GM19372 (cell line): ENCODE data around the gene CCR6.

ENCODE experiments used
- ATAC-seq: cut with Tn5 transposase; IDR thresholded peaks from one replicate; pipeline ENCODE4 v1.9.1; 2021; ENCODE audit warnings: mild to moderate bottlenecking, low read depth, moderate library complexity; ENCODE audit not compliant: unreplicated experiment

CCR6 gene

DNA sequence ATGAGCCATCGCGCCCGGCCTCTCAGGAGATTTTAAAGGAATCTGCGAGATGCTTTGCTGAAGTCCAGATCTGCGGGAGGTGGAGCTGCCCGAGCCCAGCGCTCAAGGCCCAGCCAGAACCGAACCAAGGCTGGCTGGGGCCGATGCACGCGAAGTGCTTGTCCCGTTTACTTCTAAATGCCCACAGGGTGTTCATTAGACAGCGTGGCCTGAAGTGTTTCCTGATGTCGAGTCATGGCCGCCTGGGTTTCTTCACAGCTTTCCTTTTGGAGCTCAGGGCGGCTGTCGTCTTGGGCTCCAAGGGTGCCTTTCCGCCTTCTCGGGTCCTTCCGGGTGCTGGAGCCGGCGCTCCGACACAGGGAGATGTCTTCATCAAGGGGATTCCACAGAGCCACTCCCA is 25.1 kb upstream of the CCR6 start:
- no peak for ATAC-seq

DNA sequence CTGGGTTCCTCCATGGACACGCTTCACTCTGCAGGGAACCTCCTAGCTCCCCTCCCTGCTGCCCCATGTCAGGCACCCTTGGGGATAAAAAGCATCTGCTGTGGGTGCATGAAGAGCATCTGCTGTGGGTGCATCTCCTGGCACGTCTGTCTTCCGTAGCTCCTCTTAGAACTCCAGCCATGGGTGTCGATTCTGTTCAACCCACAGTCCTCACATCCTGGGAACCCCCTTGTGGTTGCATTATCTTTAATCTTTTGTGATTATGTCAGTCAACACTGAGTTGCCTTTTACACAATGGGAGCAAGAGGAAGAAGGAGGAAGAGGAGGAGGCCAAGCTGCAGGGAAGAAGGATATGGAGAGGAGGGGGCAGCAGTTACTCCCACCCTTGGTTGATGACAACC is 24.1 kb upstream of the CCR6 start:
- no peak for ATAC-seq

DNA sequence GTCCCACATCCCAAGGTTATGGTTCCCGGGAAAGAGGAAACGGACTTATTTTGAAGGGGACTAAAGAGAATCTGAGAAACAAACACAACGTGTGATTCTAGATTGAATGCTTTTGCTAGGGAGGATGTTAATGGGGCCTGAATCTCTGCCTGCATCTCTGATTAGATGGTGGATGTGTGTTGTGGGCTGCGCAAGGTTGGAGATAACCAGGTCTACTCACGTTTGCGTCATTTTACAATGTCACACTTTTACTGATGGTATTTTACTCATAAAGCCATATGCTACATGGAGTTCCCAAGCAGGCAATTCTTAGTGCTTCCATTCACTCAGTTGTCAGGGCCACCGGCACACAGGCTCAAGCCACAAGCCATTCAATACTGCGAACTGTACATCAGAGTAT is 23.2 kb upstream of the CCR6 start:
- ATAC-seq = no peak

DNA sequence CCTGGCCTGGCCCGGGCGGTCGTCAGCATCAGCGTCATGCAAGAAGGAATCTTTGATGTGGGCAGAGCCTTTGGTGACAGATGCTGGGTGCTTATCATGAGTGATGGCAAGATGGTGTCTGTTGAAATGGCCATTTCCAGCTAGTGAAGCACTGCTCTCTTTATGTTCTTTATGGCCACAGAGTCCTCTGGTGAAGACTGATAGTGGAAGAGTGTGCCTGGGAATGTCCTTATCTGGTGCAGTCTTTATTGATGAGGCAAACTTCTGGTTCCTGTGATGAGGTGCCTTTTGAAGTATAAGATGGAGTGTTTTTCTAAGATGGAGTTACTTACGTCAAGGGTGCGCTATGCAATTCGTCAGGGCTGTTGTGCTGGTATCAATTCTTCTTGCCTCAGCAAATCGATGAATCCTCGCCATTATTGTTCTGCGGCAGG is 22.6 kb upstream of the CCR6 start:
- no peak for ATAC-seq

DNA sequence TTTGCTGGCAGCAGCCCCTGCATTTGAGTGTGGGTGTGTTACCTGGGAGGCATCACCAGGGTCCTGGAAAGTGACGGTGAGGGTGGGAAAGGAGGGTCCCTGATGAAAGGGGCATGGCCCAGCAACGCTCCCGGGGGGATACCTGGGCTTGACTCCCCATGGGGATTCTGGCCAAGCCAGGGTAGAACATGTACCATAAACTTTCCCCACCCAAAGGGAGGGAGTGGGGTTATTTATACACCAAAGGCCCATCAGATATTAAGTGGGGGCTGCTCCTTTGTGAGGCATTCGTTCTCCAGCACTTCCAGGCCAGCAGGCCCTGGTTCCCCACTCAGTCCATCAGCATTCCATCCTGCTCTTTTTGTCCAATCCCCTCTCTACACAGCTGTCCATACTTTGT is 20.6 kb upstream of the CCR6 start:
- ATAC-seq = no peak

DNA sequence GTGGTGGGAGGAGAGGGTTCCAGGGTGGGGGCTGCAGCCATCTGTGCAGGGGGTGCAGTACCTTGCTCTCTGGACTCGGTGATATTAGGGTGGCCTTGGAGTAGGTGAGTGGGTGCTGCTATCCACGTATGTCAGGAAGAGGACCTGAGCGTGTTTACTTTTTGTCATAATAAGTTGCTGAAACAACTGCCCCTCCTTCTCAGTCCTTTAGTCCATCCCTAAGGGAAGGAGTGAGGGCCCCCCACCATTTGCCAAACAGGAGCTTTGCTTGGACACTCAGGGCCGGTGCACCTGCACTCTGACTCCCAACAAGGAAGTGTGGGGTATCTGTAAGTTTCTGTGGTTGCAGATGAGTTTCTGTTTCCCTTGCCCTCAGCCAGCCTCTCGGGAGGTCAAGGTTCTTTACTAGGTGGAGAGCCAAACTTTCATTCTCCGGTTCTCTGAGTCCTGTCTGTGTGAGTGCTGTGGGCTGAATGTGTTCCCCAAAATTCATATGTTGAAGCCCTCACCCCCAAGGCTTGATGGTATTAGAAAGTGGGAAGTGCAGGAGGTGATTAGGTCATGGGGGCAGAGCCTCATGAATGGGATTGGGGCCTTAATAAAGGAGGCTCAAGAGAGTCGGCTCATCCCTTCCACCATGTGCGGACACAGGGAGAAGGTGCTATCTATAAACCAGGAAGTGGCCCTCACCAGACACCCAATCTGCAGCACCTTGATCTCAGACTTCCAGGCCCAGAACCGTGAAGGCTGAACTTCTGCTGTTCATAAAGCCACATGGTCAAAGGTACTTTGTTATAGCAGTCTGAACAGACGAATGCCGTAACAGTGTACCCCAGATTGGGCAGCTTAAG is 19.6 kb upstream of the CCR6 start:
- ATAC-seq = peak; percentile 98

DNA sequence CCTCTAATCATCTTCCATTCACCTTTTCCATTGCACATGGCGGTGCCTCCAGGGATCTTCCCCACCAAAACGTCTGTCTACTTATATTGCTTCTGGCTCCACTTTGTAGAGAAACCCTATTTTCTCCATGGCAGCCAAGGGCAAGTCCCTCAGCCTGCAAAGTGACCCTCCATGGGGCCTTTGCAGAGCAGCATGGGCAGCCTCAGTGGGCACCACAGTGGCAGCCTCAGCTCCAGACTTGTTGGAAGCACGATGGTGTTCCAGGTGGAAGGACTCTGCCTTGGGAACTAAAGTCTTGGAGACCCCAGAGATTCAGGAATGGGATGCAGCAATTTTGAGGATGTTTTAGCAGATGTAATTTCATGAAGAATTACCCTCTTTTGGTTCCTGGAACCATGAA is 18.5 kb upstream of the CCR6 start:
- no peak for ATAC-seq

DNA sequence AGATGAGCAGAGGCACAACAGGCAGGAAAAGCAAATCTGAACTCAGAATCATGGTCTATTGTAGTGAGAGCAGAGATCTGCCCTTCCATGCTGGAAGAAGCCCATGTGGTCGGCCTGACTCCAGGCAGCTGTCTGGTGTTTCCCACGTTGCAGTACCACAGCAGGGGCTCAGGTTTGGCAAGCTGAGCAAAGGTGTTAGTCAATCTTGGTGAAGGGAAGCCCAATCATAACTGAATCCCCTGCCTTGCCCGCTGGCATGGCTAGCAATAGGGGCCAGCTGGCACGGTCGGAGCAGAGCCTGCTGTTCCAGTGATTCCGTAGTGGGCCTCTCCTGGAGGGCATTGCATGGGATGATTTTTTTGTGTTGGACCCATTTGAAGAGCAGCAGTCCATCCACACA is 17.8 kb upstream of the CCR6 start:
- ATAC-seq = no peak

DNA sequence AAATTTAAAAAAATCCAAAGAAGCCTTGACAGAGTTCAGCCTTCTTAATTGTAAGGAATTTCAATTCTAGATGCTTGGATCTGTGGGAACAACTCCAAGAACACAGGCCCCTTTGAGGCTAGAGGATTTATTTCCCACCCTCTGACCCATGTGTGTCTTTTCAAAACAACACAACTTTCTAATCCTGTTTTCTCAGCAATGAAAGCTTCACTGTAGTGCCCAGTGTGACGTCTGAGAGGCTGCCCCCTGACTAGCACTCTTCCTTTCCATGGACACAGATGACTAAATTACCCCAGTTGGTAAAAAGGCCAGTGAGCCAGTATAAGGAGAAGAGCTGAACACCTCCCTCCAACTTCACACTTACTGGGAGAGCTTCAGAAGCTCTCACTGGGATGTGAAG is 16.5 kb upstream of the CCR6 start:
- ATAC-seq = no peak

DNA sequence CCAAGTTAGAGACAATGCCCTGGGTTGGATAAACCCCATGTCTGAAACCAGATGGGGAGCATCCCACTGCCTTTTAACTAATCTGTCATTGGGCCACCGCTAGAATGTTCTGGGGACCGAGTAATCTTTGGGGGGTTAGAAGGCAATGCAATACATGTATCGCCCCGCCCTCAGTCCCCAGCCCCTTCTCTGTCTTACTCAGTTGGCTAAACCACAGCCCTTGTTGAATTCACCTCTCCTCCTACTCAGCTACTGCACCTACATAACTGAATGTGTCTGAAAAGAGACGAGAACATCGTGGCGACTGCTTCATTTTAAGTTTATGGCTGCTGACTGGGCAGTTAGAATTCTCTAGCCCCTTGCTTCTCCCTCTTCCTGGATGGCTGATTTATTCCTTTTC is 15.1 kb upstream of the CCR6 start:
- ATAC-seq = no peak

DNA sequence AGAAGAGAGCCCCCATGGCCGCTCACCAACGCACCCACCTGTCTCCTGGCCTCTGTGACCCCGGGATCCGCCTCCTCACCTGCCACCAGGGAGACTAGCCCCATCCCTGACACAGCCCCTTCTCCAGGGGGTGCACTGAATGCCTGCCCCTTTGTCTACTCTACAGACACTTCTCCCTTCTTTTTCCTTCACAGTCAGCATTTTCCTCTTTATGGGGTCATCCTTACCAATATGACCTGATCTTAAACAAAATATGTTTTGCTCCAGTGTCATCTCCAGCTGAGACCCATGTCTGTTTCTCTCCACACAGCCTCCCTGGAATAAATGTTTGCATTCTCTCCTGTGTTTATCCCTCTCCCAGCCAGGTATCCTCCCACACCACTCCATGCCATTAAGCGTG is 14.6 kb upstream of the CCR6 start:
- ATAC-seq = no peak

DNA sequence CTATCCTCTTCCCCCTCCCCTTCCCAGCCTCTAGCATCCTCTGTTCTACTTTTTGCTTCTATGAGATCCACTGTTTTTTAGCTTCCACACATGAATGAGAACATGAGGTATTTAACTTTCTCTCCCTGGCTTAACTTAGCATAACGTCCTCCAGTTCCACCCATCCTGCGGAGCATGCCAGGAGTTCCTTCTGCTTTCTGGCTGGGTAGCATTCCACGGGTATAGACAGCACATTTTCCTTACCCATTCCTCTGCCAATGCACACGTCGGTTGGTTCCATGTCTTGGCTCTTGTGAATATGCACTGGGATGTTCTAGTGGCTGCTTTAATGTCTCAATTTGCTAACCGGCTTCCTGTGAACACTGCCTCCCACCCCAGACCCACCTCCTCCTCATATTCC is 13.2 kb upstream of the CCR6 start:
- ATAC-seq = no peak

DNA sequence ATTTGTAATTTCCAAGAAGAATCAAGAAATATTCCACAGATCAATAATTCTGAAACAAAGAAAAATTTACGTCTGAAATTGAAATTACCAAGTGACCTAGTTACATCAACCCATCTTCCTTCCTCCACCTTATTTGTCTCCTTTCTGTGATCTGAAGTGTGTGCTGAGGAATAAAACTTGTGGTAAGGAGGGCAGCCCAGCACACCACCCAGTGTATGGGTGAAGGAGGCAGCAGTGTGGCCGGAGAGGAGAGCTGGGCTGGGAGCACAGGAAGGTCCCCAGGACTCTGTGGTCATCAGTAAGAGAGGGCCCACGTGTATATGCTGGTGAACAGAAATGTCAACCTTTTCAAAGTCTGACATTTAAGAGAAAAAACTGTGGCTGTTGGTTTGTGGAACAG is 11.3 kb upstream of the CCR6 start:
- ATAC-seq = no peak

DNA sequence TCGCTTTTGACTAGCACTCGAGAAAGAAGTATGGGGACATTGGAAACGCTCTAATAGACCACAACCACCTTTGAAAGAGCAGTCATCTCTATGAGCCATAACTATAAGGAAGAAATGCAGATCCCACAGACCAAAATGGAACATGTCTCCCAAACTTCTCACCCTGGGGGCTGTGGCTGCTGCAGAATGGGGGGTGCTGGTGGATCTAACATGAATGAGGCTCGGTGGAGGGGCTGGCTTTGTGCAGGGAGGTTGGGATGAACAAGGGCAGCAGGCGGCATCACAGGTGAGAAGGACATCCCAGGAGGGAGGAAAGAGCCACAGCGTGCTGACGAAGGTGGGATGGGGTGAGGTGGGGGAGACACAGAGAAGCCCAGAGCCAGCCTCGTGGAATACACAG is 10.5 kb upstream of the CCR6 start:
- ATAC-seq = no peak

DNA sequence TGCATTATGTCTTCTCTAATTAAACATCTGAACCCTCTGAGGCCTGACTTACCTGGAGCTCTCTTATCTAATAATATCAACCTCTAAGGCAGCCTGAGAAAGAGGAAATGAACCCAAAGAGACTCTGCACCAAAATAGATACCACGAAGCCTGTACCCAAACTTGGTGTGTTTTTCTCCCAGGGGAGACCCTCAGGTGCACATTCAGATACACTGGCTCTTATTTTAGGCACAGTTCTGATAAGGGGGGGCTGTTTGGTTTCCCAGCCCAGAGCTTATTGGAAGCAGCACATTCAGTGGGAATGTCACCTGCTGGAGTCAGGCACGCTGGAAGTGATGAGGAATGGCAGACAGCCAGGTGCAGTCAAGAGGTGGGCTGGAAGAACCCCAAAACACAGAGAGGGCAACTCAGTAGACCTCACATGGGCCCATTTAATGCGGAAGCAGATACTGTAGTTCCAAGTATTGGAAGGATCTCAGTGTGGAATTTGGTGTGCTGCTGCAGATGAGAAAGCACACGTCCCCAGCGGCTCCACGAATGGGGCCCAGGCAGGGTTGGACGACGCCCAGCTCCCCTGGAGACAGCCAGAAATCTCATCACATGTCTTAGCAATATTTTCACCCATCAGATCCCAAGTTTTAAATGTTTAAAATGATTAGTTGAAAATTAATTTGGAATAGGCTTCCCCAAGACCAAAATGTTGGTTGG is 9.7 kb upstream of the CCR6 start:
- peak; percentile 48 for ATAC-seq

DNA sequence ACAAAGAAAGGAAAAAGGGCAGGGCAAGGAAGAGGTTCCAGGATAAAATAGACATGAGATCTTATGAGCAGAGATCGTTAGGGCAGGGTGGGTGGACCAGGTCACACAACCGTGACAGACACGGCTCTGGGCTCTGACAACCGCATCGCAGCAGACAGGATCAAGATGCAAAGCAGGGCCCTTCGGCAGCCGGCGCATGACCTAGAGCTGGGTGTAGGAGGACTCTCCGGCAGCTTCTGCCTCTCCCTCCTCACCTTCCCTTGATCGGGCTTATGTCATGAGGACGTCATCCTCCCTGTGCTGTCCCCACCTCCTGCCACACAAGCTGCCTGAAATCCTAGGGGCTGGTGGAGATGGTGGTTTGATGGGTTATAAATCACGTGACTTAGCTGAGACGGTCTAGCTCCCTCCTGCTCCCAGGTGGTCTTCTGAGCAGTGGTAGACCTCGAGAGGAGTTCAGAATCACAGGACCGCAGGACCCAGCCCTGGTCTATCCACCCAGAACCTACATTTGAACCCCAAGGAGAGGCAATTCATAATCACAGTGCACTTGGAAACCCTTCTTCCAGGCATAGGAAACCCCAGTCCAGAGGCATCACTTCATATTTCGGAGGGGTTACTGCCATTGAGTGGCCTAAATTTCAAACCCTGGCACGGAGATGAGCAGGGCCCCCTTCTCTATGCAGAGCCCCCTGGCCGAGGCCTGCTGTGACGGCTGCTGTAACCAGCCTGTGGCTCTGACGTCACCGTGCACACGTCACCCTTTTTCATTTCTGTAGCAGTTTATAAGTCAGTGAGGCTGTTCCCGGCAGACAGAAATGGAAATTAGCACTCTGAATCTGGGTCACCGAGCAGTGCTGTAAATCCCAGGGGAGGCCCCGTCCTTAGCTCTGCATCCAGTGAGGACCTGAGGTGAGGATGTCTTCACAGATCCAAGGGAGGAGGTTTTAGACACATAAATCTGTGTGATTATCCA is 8.7 kb upstream of the CCR6 start:
- peak; percentile 87 for ATAC-seq

DNA sequence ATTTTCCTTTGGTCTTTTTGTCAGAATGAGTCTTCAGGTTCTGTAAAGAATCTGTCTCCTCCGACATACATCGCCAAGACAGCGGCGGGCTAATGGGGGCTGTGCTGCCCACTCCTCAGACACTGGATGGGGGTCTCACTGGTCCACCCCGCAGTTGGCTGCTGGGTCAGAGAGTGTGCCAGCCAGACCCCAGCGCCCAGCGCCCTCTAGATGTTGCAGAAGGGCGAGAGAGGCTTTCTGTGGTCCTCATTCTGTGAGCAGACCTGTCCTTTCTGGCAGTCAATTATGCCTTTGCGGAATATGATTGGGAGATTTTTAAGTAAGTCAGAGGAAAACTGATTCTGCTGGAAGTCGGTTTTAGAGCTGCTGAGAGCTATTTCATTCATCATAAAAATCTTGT is 7.8 kb upstream of the CCR6 start:
- no peak for ATAC-seq

DNA sequence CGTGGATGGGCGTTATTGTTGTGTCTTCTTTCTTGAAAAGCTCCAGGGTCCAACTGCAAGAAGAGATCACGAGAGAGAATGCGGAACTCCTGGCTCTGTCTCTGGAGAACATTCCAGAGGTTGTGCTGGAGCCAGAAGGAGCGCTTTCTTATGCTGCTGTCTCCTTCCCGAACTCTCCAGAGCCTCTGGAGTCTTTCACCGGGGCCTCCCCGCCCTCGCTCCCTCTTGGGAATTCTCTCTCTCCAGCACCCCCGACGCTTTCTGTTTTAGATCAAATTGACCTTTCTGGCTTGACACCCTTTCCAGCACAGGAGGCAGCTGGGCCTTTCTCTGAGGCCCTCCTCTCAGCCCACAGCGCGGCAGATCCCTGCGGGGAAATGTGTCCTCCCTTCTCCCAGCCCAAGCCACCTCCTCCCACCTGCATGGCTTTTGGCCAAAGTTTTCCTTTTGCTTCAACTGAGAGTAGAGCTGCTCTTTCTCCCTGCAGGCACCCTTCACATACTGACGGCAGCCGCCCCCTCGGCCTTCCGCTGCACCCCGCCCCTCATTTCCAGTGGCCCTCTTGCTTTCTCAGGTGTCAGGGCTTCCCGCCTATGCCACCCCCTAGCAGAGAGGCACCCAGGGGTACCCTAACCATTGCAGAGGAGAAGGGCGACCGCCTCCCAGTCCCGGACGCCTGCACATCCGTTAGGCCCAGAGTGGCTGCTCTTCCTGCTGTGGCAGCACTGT is 6.6 kb upstream of the CCR6 start:
- no peak for ATAC-seq

DNA sequence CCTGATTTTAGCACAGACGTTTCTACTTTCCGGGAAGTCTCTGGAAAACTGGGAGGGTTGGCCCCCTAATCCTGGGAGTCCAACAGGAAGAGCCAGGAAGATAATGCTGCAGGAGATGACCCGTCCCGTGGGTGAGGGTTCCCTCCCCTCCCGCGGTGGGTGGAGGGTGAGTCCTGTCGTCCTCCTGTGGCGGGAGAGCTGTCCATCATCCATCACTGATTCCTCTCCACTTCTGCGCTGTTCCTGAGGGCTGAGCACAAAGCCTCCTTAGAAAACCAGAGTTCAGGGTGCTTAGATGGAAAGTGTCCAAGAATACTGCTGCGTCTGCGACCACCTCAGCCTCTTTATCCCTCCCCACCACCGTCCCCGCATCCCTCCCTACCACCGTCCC is 6.1 kb upstream of the CCR6 start:
- no peak for ATAC-seq

DNA sequence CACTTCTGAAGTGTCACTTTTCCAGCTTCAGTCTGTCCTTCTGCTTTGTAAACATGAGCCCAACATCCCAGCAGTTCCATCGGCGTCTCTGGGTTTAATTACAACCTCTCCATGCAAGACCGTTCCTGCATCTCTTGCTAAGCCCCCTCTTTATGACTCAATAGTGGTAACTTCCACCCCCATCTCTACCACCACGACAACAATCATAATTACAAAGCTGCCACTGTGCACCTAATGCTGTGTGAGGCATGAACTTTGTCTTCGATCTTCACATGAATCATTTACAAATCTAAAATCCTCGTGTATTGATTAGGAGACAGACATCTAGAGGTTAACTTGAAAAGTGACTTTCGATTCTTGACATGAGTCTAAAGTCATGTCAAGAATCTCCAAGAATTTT is 4.9 kb upstream of the CCR6 start:
- ATAC-seq = no peak
